HG02610 (cell line): ENCODE data around the gene DNAAF1.
"Not testable (repeated sequence)": the region's sequence is repeated elsewhere in the genome, so short reads cannot be mapped to it uniquely, and the experiment has no call there.

Experiments used
- ATAC-seq: cut with Tn5 transposase; IDR thresholded peaks from one replicate; pipeline ENCODE4 v1.9.1; 2021; ENCODE audit warnings: mild to moderate bottlenecking, moderate library complexity; ENCODE audit not compliant: unreplicated experiment

Gene DNAAF1

DNA sequence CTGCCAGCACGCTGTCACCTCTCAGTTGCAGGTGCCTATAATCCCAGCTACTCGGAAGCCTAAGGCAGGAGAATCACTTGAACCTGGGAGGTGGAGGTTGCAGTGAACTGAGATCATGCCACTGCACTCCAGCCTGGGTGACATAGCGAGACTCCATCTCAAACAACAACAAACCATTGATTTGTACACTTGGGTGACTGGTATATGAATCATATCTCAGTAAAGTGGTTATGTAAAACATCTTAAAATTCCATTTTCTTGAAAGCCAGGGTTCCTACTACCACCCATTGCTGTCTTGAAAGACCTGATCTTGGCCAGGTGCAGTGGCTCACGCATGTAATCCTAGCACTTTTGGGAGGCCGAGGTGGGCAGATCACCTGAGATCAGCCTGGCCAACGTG lies 60.0 kb downstream of the DNAAF1 start:
- ATAC-seq: not testable (repeated sequence)

DNA sequence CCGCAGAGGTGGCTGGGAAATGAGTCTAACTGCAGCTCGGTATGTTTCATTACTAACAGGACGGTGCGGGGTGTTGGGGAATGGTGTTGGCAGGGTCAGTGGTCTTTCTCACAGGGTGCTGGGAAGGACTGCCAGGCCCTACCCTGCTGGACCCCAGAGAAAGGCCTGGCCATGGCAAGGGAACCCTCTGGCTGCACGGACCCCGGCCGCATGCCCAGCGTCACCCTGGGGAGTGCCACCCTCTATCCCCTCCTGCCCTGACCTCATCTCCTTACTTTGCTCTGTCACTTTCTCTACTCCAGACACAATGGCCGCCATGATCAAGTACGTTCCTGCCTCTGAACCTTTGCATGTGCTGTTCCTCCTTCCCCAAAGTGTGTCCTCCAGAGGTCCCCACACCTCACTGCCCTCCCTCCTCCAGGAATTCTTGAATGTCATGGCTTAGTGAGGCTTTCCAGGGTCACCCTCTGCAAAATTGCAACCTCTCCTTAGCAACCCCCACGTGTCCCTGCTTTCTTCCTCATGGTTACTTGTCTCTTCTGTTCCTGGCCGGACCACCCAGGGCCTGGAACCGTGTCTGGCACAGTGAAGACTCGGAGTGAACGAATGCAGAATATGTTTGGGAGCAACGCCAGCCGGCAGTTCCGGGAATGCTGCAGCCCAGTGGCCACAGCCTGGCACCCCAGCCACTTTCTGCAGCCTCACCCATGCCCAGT lies 61.0 kb downstream of the DNAAF1 start:
- no peak for ATAC-seq

DNA sequence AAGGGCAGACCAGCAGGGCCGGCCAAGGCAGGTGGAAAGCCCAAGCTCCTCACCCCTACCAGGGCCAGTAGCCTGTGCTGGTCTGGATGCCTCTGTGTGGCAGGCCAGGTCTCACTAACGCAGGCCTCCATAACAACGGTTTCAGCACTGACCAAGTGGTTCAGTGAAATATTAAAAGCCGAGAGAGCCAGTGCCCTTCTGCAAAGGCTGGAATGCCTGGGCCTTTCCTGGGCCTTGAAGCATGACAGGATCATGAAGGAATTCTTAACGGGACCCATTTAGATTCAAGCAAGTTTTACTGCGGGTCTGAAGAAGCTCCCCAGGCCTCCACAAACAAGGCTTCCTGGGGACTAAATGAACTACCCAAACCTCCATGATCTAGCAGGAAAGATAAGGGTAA lies 62.1 kb downstream of the DNAAF1 start:
- ATAC-seq: no peak

DNA sequence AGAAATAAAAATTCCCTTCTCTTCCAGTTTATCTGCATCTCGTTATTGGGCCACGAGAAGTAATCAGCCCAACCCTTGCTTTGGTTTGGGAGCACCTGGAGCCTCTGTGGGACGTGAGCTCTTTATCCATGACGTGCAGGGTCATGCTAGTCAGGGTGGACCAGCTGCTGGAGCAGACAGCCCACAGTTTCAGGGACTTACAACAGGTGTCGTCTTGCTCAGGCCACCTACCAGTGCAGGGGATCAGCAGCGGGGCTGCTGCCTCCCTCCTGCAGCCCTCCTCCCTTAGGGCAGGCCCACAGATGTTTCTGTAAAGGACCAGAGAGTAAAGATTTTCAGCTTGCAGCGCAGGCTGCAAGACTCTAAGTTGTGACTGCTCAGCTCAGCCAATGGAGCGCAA lies 62.8 kb downstream of the DNAAF1 start:
- ATAC-seq: no peak

DNA sequence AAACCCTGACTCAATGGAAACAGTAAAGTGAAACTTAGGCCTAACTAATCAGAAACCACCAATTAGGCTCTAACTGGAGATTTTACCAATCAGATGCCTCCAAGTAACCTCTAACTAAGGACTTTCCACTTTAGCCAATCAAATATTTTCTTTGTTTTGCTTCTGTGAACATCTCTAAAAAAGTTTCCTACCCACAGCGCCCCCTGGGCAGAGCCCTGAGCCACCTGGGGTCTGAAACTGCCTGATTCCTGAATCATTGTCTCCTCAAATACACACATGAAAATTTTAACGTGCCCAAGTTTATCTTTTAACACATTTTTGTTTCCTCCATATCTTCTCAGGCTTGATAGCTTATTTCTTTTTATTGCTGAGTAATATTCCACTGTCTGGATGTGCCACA lies 64.9 kb downstream of the DNAAF1 start:
- no peak for ATAC-seq

DNA sequence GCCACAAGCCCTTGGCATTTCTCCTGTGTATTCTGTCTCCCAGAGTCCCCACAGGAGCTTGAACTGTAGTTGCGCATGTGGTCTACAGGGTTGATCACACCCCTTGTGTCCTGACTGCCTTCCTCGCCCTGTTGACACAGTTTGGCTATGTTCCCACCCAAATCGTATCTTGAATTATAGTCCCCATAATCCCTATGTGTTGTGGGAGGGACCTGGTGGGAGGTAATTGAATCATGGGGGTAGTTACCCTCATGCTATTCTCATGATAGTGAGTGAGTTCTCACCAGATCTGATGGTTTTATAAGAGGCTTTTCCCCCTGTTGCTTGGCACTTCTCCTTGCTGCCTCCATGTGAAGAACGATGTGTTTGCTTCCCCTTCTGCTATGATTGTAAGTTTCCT lies 67.0 kb downstream of the DNAAF1 start:
- ATAC-seq: no peak

DNA sequence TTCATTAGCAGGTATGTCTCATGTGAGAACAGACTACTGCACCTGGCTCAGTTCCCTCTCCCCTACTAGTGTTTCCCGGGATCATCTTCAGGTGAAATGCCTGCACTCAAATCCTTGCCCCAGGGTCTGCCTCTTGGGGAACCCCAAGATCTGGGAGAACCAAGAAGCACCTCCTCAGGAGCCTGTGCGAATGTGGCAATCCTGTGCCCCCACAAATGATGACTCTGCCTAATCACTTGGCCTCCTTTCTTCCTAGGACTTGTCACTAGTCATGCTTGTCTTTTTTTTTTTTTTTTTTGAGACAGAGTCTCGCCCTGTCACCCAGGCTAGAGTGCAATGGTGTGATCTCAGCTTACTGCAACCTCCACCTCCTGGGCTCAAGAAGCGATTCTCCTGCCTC lies 67.5 kb downstream of the DNAAF1 start:
- ATAC-seq: no peak

DNA sequence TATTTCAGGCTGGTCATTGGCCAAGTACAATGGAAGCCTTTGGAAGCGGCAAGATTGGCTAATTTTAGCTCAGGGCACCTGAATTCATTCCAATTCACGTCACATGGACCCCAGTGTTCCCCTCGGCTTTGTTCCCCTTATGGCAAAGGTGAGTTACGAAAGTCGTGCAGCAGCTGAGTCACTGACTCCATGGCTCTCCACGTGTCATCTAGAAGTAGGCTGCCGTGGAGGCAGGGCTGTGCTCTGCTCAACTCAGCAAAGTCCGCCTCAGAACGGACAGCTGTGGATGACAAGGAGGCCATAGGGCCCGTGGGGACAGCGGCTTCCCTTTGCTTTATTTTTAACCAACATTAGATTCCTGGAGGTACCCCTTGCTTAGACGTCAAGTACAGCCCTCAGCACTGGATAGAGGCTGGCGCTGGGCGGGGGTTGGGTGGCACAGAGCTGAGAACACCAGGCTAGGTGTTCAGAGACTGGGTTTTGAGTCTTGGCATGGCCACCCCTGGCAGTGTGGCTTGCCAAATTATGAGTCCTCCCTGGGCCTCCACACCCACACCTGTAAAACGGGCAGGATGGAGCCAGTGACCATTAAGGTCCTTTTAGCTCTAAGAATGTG lies 69.5 kb downstream of the DNAAF1 start:
- no peak for ATAC-seq

DNA sequence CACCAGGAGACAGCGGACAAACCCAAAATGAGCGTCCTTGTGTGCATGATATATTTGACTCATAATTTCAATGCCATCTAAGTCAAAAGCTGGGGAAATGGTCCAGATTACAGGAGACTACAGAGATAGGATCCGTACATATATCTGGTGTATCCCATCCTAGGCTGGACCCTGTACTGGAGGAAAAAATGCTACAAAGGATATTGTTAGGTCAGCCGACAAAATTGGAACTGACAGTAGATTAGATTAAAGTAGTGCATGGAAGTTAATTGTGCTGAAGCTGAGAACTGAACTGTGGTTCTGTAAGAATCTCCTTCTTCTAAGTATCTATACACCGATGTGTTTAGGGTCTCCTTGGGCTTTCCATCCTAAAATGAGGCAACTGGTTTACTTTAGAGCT lies 70.4 kb downstream of the DNAAF1 start:
- no peak for ATAC-seq

DNA sequence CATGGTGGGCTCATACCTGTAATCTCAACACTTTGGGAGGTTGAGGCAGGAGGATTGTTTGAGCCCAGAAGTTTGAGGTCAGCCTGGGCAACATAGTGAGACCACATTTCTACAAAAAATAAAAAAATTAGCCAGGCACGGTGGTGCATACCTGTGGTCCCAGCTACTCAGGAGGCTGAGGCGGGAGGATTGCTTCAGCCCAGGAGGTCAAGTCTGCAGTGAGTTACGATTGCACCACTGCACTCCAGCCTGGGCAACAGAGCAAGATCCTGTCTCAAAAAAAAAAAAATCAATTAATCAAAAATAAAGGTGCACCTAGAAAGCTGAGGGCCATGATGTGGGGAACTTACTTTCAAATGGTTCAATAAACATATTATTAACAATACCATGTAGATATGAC lies 71.0 kb downstream of the DNAAF1 start:
- ATAC-seq: not testable (repeated sequence)

DNA sequence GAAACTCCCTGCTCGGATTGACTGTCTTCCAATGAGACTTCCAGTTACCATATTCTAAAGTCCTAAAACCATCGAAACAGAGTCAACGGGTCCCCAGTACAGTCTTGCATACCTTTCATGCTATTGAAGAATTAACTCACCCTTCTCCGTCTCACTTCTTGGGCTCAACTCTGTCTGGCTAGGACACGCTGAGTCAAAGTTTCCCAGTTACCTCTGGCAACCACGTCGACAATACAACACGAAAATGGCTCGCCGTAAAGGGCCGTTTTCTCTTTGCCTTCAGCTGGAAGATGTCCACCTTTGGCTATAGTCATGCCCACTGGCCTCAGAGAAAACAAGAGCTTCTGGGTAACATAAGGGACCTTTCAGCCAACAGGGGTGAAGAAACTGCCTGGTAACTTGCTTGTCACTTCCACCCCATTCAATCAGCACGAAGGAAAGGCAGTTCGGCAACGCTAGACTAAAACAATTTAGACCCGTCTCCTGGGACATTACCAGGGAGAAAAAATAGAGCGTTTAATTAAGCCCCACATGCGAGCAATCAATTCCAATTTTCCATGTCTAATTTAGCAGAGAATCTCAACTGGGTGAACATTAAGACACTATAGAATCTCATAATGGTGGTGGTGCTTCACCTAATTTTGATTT lies 73.2 kb downstream of the DNAAF1 start:
- ATAC-seq: no peak

DNA sequence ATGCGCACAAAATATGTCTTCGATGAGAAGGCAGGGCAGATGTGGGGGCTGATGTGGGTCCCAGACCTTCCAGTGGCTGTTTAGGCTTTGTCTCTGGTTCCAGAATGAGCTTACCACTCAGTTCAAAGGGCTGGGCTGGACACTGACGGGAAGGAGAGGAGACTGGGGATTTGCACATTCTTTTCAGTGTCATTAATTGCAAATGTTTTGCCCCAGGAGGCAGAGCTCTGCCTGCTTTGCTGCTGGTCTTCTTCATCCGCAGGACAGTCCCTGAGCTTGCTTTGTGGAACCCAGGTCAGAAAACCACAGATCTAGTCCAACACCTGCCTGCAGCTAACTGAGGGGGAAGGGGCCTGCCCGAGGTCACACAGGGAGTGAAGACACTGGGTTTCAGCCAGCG lies 73.8 kb downstream of the DNAAF1 start:
- no peak for ATAC-seq

DNA sequence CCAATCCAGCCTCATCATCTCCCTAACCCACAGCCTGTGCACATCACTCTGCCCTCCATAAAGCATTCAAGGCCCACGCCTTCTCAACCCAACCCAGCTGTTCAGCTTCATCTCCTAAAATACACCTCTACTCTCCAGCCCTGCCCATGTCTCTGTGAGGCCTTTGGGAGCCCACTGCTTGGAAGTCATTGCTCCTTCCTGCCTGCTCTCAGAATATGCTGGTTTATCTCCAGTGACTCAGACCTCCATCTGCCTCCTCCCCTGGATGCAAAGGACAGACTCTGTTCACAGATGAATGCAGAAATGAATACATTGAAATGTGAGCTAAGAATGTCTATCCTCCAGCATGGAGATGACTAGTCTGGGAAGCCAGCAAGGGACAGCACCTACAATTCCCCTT lies 75.7 kb downstream of the DNAAF1 start:
- ATAC-seq: no peak

DNA sequence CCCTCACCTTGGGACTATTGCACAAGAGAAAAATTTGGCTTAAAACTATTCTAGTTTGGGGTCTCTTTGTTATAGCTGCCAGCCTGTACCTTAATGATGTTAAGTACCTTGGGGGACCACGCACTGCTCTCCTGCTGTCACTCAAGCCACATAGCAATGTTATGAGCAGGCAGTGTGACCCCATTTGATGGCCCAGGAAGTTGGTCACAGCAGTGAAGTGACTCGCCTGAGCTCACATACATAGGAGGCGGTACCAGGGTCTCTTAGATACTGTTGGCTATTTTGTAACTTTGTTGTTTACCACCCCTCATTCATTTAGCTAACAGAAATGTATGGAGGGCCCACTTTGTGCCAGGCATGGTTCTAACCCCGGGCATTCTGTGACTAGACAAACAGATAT lies 78.3 kb downstream of the DNAAF1 start:
- ATAC-seq: no peak

DNA sequence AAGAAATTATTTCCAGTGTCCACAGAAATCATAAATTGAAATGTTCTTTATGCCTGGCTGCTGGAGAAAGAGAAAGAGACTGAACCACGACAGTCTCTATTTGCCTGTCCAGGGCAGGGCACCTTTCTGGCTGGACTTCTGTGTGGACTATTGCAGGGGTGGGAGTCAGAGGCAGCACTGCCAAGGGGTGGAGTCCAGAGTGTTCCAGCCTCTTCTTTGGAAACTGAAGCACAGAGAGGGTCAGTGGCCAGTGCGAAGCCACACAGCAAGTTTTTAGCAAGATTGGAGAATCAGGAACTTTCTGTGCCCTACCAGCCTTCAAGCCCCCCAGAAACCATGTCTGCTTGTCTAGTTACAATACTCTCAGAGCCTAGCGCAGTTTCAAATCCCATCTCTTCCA lies 79.4 kb downstream of the DNAAF1 start:
- no peak for ATAC-seq

DNA sequence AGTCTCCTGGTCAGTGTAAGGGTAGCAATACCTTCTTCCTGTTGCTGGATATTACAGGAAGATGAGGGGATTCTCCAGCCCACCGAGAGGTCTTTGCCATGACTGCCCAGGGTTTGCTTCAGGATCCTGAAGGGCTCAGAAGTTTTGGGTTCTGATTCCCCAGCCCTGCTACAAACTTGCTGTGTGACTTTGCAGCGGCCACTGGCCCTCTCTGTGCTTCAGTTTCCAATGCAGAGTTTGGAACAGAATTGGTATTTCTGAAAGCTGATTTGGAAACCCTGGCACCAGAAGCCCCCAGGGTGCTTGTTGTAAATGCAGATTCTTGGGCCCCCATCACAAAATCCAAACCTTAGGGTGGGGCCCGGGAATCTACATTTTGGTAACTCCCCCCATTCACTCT lies 80.0 kb downstream of the DNAAF1 start:
- no peak for ATAC-seq

DNA sequence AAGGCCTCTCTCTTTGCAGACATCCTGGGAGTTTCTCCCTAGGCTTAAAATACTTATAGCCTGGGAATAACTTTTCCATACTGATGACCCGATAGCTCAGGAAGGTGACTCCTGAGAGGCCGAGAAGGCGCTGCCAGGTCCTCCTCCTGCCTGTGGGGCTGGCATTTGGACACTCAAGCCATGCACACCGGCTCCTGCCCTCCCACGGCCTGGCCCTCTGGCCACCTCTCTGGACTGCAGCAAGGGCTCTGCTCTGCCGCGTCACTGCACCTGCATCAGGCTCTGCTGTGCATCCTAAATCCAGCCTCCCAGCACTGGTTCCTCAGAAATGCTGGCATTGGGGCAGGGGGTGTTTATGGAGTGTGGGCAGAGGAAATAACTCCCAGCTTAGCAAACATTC lies 80.5 kb downstream of the DNAAF1 start:
- no peak for ATAC-seq

DNA sequence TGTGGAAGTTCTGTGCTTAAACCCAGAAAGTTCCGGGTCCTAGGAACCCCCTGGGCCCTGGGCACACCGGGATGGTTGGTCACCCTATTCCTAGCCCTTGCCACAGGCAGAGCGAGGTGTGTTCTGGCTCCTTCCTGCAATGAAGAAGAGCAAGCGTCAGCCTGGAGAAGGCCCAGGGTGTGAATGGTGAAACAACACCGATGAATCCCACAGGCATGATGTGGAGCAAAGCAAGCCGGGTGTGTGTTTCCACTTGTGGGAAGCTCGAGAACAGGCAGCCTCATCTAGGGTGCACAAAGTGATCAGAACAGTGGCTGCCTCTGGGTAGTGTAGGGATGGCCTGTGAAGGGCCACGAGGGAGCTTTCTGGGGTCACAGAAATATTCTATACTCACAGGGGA lies 80.9 kb downstream of the DNAAF1 start:
- ATAC-seq: no peak
